GM21381 (cell line): Measurements from ENCODE around the gene LUZP2.
"Not testable (repeated sequence)": the region's sequence is repeated elsewhere in the genome, so short reads cannot be mapped to it uniquely, and the experiment has no call there.

Experiments used
- ATAC-seq: cut with Tn5 transposase; IDR thresholded peaks from one replicate; pipeline ENCODE4 v1.9.1; 2021; ENCODE audit warnings: mild to moderate bottlenecking, moderate library complexity; ENCODE audit not compliant: unreplicated experiment

LUZP2 gene

DNA sequence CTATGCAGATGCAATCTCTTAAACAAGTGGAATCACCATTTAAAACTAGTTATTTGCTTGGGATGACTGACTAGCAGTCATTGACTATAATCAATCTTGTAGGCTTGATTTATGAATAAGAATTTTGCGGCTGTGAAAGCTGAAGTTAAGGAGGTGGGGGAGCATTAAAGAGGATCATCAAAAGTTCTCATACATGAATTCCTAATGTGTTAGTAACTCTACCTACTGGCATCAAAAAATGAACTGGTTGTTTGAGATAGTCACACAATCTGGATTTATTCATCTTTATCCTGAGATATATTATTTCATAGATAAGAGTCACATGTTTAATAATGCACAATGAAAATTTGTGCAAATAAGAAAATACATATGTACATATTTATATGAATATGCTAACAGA, 393.6 kb downstream of the LUZP2 start:
- ATAC-seq, result no peak

- ATAC-seq, result not testable (repeated sequence)
These were observed 395.1 kb downstream of the LUZP2 start for GRCh38 chr11:24891845-24892492.

DNA sequence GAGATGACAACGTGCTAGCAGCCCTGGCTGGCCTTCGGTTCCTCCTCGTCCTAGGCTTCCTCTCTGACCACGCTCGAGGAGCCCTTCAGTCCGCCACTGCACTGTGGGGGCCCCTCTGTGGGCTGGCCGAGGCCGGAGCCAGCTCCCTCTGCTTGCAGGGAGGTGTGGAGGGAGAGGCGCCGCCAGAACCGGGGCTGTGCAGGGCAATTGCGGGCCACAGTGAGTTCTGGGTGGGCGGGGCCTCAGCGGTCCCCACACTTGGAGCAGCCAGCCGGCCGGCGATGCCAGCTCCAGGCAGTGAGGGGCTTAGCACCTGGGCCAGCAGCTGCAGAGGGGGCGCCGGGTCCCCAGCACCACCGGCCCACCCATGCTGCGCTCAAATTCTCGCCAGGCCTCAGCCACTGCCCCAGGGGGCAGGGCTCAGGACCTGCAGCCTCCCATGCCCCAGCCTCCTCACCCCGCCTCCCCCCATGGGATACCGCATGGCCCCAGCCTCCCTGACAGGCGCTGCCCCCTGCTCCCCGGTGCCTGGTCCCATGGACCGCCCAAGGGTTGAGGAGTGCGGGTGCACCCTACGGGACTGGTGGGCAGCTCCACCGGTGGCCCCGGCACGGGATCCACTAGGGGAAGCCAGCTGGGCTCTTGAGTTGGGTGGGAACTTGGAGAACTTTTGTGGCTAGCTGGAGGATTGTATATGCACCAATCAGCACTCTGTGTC, 399.4 kb downstream of the LUZP2 start:
- ATAC-seq, result no peak

DNA sequence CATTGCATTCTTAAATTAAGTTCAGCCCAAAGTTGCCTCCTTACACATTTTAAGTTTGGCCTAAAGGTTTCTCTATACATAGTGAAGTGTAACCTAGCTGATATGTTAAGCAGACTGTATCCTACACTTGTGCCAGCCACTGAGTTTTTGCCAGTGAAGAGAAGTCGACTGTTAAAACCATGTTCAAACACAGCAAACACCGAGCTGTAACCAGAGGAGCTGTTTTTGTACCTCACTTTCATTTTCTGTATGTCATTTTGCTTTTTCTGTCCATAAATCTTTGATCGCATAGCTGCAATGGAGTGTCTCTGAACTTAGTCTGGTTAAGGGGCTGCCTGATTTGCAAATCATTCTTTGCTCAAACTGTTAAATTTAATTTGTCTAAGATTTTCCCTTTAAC, 403.7 kb downstream of the LUZP2 start:
- no peak for ATAC-seq

DNA sequence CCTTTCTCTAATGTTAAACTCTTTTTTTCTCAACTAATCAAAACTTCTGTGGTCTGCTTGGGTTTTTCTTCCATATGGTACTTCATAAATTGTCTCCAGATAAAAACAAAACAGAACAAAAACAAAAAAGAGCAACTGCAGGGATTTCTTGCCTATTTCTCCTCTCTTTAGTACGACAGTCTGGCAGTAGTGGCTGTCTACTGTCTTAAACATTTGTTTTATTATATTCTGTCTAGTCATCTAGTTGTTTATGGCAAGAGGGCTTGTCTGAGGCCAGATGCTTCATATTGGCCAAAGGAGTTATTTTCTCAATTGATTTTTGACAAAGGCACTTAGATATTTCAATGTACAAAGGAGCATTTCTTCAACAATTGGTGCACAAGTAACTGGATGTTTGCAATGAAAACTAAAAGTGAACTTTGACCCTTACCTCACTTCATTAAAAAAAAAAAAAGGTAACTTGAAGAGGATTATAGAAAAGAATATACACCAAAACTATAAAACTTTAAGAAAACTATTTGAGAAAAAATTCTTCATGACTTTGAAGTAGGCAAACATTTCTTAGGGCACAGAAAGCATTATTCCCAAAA, 404.2 kb downstream of the LUZP2 start:
- ATAC-seq, result no peak

GRCh38 chr11:24903555-24903954, 406.7 kb downstream of the LUZP2 start:
- no peak for ATAC-seq

DNA sequence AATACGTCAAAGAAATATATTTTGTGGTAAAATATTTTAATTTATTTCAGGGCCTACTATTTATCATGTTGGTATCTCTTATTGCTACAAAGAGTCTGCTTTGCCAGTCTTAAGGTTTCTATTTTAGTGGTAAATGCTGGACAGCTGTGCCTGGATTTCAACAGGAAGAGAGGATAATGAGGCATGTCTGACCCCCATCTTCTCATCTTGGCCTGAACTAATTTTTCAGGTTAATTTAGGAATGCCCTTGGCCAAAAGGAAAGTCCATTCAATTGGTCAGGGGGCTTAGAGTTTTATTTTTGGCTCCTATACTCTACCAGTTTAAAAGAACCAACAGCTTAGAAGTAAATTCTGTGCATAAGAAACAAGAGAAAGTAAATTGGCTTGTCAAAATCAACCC, 428.2 kb downstream of the LUZP2 start:
- no peak for ATAC-seq

DNA sequence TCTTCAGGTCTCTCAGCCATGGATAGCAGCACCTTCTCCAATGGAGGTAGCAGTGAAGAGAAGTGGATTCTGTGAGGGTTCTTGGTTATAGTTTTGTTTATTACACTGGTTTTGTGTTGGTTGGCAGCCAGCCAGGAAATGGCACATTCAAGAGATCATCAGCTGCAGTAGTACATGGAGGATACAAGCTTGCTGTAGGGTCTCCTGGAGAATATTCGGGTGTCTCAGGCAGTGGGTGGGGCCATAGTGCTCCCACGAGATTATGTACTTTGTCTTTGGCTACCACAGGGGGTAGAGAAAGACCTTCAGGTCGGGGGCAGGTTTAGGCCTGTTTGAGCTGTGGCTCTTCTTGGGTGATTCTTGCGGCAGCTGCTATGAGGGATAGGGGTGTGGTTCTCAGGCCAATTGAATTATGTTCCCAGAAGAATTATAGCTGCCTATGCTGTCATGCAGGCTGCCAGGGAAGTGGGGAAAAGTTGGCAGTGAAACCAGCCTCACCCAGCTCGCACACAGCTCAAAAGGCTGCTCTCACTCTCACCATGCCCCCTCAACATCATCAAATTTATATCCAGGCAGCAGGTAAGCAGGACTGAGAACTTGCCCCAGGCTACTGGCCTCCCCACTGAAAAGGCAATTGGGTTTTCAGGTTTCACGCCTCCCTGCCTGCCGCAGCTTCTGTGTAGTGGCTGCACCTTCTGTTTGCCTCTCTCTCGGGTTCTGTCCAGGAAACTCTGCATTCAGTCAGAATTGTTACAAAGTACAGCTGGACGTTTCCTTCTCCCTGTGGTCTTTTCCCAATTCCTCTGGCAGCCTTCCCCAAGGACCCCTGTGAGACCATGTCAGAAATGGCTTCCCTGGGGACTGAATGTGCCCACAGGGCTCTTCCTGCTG, 435.5 kb downstream of the LUZP2 start:
- ATAC-seq, result no peak

DNA sequence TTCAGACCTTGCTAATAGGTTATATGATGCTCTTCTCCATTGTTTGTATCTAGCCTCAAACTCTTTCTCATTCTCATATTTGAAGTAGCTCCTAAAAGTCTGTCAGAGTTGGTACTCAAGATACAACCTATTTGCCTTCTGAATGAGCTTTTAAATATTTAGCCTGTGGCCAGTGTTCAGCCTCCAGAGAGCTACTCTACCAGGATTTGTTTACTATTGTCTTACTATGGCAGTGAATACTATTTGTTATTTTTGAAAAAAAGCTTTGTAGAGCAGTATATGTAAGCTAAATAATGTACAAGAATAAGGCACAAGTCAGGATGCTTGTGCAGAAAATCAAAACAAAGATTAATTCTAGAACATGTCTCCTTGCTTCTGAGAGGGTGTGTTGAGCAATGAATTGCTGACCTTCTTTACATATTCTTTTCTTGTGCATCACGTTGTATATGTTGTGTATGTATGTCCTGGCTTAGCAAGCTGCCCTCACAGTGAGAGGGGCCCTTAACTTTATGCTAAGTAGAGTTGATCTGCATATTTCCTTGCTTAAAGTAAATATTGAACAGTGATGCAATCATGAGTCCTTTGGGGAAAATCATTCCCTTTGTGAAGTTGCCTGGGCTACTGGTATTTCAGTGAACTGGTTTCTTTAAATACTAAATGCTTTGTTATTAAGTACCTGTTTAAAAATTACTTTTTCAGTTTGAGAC, 438.0 kb downstream of the LUZP2 start:
- no peak for ATAC-seq

DNA sequence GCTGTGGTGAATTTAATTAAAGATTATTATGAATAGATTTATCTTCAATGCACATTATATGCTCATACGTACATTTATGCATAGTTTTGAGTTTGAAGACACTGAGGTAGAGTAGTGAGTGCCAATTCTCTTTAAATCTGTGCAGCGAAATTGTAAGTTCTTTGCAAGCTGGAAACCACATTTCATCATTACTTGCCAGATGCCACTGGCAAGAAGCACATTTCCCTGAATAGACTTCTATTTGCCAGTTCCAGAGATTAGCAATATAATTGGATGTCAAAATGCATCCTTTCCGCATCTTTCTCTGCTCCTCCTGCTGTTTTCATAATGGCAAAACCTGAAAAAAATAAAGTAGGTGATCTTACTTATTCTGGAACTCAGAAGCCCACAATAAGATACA, 448.0 kb downstream of the LUZP2 start:
- no peak for ATAC-seq

DNA sequence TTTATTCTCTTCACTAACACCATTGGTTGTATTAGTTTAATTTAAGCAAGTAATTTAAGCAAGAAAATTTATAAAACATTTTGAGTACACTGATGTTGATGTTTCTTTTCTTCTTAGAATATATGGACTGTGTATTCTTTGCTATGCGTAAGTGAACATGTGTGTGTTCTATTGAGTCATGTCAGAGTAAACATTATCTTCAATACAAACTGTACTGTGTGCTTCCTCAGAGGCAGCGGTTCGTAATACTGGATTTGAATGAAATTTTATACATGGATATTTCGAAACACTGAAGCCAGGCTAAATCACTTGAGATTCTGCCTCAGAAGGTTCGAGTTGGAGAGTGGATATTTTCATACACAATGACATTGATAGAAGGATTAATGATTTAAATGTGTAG, 452.6 kb downstream of the LUZP2 start:
- no peak for ATAC-seq

GRCh38 chr11:24963852-24964251, 467.0 kb downstream of the LUZP2 start:
- ATAC-seq, result no peak

DNA sequence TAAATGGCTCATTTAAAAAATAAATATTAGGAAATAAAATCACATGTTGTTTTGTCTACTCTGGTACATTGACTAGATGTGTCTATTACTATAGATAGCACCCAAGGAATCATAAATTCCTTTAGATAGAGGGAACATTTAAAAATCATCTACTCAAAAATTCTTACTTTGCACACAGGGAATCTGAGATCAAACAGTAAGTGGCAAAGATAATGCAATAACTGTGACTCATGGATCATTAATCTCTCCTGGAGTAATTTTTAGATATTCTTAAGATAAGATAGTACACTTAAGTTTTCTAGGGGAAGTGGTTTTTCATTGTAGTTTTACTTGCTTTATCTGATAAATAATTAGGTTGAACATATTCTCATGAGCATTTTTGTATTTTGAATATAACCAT, 468.9 kb downstream of the LUZP2 start:
- ATAC-seq, result no peak

GRCh38 chr11:24993903-24994302, 497.1 kb downstream of the LUZP2 start:
- not testable (repeated sequence) for ATAC-seq

DNA sequence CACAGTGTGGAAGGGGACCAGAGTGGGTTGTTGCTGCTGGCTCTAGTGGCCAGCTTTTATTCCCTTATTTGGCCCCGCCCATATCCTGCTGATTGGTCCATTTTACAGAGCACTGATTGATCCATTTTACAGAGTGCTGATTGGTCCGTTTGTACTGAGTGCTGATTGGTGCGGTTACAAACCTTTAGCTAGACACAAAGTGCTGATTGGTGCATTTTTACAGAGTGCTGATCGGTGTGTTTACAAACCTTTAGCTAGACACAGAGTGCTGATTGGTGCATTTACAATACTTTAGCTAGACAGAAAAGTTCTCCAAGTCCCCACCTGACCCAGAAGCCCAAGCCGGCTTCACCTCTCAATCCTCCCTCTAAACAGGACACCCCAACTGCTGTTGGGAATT, 503.1 kb downstream of the LUZP2 start:
- not testable (repeated sequence) for ATAC-seq

DNA sequence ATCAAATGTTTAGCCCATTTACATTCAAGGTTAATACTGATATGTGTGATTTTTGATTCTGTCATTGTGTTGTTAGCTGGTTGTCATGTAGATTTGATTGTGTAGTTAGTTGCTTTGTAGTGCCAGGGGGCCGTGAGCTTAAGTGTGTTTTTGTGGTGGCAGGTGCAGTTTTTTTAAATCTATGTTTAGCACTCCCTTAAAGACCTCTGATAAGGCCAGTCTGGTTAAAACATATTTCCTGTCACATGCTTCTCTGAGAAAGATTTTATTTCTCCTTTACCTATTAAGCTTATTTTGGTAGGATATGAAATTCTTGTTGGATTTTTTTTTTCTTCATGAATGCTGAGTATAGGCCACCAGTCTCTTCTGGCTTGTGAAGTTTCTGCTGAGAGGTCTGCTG, 540.6 kb downstream of the LUZP2 start:
- ATAC-seq, result no peak

GRCh38 chr11:25038131-25038530, 541.3 kb downstream of the LUZP2 start:
- no peak for ATAC-seq

GRCh38 chr11:25039165-25039564, 542.3 kb downstream of the LUZP2 start:
- no peak for ATAC-seq

GRCh38 chr11:25048632-25049031, 551.8 kb downstream of the LUZP2 start:
- no peak for ATAC-seq

- ATAC-seq, result no peak
These were observed 556.0 kb downstream of the LUZP2 start for GRCh38 chr11:25052844-25053243.

DNA sequence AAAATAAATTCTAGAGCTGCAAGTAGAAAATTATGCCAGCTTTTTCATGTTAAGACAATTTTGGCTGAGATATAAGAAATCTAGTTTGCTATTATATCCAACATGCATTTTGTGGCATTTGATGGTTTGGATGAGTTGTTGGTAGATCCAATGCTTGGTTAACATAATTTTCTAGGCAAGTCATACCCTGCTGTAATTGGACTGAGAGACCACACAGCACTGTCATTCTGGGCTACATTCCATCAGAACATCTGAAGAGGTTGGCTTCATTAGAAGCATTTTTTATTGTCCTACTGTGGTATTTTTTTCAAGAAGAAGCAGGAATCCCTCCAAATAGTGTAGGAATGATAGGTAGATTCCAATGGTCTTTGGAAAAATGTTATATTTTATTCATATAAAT, 561.0 kb downstream of the LUZP2 start:
- ATAC-seq, result no peak
